Effector CD8-positive, alpha-beta T cell (primary cell): ENCODE measurements around the gene IL1R2.

ENCODE experiments used
- DNase-seq: peaks from one replicate; lab custom pipeline; 2025; lab: John Stamatoyannopoulos, UW

The IL1R2 gene

GRCh38 chr2:102042196-102043081, 50.7 kb downstream of the IL1R2 start:
- DNase-seq: no peak

- DNase-seq: no peak
These were observed 51.8 kb downstream of the IL1R2 start for GRCh38 chr2:102043560-102043959.

GRCh38 chr2:102044235-102044896, 52.6 kb downstream of the IL1R2 start:
- no peak for DNase-seq

DNA sequence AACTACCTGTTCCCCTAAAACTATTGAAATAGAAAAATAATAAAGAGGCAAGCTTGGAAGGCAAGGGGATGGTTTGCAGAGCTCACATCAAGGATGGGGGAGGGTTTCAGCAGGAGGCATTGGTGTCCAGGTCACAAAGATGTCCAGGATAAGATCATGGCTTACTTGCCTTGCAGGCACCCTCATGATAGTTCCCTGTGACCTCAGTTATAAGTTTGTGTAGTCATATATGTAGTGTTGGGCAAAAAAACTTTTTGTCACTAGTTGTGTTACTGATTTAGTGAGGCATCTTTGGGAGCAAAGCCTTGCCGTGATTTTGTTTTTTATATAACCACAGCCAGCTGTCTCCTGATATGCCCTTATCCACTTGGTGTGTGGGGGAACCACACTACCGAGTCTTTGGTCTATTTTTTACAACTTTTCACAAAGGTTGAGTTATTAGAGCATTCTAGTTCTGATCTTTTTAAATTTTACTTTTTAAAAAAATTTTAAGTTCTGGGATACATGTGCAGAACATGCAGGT, 53.3 kb downstream of the IL1R2 start:
- DNase-seq: no peak

DNA sequence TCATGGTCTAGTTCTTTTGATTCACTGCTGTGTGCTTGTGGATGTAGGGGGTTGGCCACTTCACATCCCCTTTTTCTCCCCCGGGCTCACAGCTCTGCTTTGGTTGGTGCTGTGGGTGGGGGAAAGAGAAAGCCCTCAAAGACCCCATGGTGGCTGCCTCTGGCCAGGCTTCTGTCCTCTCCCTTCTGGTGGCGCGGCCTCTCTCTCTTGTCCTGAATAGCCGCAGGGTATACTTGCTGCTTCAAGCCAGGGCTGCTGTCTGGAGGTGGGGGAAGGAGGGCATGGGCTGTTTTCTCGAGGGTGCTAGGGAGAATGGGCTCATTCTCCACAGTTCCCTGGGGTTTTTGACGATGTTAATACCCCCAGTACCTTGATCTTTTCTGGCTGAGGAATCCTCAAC, 53.9 kb downstream of the IL1R2 start:
- DNase-seq: no peak

GRCh38 chr2:102046135-102046986, 54.6 kb downstream of the IL1R2 start:
- DNase-seq: no peak

DNA sequence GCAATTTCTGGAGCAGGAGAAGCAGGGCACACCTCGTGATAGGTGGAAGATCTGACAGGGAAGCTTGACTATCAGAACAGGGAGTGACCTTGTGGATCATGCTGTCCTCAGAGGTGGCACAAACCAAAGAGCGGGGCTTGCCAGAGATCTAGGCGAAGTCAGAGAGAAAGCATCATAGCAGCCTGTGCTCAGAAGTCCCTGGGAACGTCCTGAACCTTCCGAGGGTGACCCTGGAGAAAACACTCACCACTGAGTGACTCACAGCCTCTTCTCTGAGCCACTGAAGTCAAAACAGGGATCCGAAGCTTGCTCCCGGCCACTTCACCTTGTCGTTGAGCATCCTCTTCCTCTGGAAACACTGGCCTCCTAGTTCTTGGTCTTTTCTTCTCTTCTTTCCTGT, 56.7 kb downstream of the IL1R2 start:
- no peak for DNase-seq

DNA sequence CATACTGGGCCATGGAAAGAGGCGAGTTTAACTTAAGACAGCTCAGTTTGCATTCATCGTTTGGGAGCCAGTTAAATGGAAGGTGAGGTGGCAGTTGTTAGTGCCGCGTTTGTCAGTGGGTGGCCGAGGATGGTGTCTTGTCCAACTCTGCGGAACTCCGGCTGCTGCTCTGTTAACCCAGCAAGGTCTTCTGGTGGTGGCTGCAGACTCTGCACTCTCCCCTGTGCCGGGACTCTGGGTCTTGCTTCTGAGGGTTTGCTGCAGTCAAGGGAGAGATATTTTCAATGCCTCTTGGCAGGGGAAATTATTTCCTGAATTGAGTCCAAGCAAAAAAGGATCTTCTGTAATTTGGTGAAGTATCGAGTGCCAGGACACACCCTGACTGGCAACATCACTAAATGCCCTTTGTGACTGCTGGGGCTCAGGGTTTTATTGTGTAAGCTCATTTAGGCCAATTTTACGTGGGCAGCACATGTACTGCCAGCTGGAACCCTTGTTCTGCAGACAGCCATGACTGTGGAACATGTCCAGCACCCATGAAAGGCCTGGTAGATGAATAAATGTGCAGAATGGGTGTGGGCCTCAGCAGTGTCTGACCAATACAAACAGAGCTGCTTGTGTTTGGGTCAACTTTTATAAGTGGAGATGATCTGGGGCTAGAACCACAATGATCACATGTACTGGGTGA, 58.1 kb downstream of the IL1R2 start:
- DNase-seq: no peak

DNA sequence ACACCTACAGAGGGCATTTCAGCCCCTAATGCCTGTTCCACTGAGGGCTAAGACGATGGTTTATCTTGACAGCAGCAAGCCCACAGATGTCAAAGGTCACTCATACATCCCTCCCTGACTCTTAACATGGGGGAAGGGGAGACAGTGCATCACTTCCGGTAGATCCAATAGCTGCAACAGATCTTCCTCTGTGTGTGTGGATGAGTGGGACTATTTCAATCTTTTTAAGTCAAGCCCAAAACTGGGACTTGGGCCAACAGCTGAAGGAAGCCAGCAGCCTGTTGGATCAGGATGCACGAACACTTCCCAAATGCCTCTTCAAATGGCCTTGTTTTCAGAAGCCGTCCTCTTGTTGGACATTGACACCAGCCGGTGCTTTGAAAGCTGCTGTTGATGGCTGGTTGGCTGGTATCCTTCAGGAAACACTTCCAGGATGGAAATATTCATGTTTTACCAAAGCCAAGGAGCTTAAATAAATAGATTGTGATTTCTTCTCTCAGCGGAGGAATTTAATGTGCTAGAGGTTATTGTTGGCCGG, 59.2 kb downstream of the IL1R2 start:
- no peak for DNase-seq

GRCh38 chr2:102051692-102052277, 60.0 kb downstream of the IL1R2 start:
- DNase-seq: no peak

DNA sequence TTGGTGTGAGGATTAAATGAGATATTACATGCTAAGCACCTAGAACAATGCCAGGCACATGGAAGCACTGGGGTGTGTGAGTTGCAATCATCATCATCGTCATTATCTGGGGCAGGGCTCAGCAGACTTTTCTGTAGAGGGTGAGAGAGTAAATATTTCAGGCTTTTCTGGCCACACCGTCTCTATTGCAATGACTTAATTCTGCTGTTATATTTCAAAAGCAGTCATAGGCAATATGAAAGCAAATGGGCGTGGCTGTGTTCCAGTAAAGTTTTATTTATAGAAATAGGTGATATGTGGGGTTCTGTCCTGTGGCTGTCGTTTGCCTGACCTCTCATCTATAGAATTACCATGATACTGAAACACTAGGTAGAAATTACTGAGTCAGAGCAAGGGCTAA, 60.6 kb downstream of the IL1R2 start:
- no peak for DNase-seq

DNA sequence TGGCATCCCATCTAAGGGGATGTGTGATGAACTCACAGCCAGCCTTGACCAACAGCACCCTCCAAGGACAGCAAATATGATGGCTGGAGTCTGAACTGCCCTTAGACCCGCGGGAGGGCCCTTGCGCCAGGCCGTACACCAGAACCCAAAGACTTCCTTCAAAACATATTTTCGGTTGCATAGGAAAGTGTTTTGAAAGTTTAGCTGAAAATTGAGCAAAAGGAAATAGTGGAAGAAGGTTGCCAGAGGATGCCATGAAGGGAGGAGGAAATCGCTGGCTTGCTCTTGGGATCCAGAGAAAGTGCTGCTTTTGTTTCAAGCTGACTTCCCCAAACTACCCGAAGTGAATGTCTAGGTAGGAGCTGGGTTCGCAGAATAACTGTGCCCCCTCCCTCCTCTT, 61.3 kb downstream of the IL1R2 start:
- no peak for DNase-seq

GRCh38 chr2:102055346-102055990, 63.7 kb downstream of the IL1R2 start:
- DNase-seq: no peak

DNA sequence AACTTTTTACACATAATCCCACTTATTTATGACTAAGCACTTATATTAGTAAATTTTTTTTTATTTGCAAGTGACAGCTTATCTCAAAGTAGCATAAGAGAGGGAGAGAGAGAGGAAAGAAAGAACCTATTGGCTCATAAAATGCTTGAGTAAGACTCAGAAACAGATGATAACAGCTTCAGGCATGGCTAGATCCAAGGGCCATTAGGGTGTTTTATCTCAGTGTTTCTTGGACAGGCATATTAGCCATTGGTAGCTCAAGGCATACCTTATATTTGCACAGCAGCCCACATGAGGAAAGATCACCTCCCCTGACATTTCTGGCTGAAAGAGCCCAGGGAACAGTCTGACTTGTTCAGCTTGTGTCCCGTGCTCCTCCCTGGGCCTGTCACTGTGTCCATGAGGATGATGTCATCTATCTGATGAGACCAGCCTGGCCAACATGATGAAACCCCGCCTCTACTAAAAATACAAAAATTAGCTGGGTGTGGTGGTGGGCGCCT, 64.4 kb downstream of the IL1R2 start:
- DNase-seq: no peak

GRCh38 chr2:102057502-102058292, 65.9 kb downstream of the IL1R2 start:
- no peak for DNase-seq

DNA sequence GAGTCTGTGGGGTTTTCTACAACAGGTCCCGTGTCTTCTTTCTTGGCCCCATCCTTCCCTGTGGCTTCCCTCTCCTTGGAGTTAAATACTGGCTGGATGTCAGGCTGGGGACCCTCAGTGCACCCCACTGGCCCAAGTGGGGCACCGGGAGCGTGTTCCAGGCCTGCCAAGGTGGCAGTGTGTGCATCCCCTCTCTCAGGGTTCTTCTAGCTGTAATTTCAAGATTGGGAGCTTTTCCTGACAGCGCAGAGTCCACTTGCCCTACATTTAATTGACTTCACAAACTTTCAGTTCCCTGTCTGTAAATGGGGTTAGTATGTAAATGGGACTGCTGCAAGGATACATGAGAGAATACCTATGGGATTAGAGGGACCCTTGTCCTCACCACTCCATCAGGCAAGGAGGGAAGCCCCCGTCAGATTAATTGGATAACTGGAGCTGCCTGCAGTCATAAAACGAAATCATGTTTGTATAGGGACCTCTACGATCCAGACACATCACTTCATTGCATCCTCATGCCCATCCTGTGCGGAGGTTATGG, 66.6 kb downstream of the IL1R2 start:
- no peak for DNase-seq

GRCh38 chr2:102059151-102059550, 67.4 kb downstream of the IL1R2 start:
- no peak for DNase-seq

- DNase-seq: no peak
These were observed 68.3 kb downstream of the IL1R2 start for GRCh38 chr2:102060047-102060446.

- no peak for DNase-seq
These were observed 69.0 kb downstream of the IL1R2 start for GRCh38 chr2:102060792-102061191.
